Mucosa of descending colon (tissue), 3 donors: ENCODE results near the gene PGA5. TPM values are rescaled to one million over a fixed set of nuclear protein-coding genes. Genes with fewer than 3 reads are reported as not detected.
"Not testable (repeated sequence)": the region's sequence is repeated elsewhere in the genome, so short reads cannot be mapped to it uniquely, and the experiment has no call there.

ENCODE experiments used
- ATAC-seq: fragments of 200-7000 bp; cut with Tn5 transposase; one replicate; pipeline ENCODE4 v1.9.1; 2020; ENCODE audit warnings: mild to moderate bottlenecking, moderate library complexity
- DNase-seq, 3 donors: peaks; one replicate each; pipeline ENCODE4 v3.0.0-alpha.2; 2020
- H3K36me3 ChIP-seq: fragments of 200-600 bp; one replicate; pipeline ENCODE4 v1.8.0; 2021; ENCODE audit warnings: low read depth, mild to moderate bottlenecking
- H3K4me1 ChIP-seq: fragments of 200-600 bp; one replicate; pipeline ENCODE4 v1.8.0; 2021; ENCODE audit warnings: low read depth, mild to moderate bottlenecking
- H3K4me3 ChIP-seq: fragments of 200-600 bp; one replicate; pipeline ENCODE4 v1.8.0; 2021; ENCODE audit warnings: mild to moderate bottlenecking
- H3K9me3 ChIP-seq: fragments of 200-600 bp; one replicate; pipeline ENCODE4 v1.8.0; 2021; ENCODE audit warnings: mild to moderate bottlenecking
- CTCF ChIP-seq: fragments of 200-600 bp; IDR thresholded peaks from one replicate; pipeline ENCODE4 v1.8.0; 2022; ENCODE audit warnings: antibody characterized with exemption, mild to moderate bottlenecking
- intact Hi-C, 2 donors: fragments of 100-400 bp; cut with DNase I in 1 of 2; cut with micrococcal nuclease in 1 of 2; formaldehyde crosslinking; loops; one replicate each; pipeline versions ENCODE4 v1.11.0 to v1.11.1; 2022; cut with DNase I, micrococcal nuclease
- total RNA-seq, 3 donors: library from RNA; stranded (reverse); fragmentation: NEBNext Ultra II Directional in 2 of 3; extraction: Animal tissue kit (Norgen Biotek cat#: 25700) in 2 of 3; gene quantifications; one replicate each; pipeline versions ENCODE4 v1.2.1 to v1.2.4, GENCODE V29; 2021 to 2023
- donor health status: DM: no; HTN: no; CAD: no; lungs with moderate emphysema.
- donor health status: DM: no; HTN: no; CAD: no.
- donor health status: DM: no; HTN: yes; CAD: no.

The PGA5 gene
- total RNA-seq, 3 donors from 2014 or later = 0.41 to 0.75 TPM; not detected in 1

DNA sequence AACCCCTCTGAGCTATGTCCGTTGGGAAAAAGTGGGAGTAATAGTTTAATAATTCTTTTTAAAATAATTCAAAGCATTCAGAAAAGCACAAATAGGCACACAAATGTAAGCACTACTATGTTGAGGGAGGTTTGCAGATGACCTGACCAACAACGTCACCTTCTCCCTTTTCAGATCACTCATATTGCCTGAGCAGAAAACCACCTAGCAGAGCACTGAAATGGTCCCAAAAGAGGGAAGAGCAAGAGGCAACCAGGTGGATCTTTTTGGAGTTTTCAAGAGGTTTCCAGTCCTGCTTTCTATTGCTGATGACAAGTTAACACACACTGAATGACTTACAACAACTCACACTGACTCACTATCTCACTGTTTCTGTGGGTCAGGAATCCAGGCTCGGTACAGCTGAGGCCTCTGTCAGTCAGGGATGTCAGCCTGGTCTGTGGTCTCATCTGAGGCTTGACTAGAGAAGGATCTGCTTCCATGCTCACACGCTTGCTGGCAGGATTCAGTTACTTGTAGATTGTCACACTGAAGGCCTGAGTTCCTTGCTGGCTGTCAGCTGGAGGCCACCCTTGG is 41.9 kb upstream of the PGA5 start:
- TF ChIP-seq CTCF = no peak
- ATAC-seq = no peak

DNA sequence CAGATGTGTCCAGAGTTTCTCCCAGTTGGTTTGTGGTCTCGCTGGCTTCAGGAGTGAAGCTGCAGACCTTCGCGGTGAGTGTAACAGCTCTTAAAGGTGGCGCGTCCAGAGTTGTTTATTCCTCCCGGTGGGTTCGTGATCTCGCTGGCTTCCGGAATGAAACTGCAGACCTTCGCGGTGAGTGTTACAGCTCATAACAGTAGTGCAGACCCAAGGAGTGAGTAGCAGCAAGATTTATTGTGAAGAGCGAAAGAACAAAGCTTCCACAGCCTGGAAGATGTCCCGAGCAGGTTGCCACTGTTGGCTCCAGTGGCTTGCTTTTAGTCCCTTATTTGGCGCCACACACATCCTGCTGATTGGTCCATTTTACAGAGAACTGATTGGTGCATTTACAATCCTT is 39.5 kb upstream of the PGA5 start:
- ATAC-seq (no peak), DNase-seq (no peak)
- no peak for TF ChIP-seq CTCF
- Histone ChIP-seq H3K4me1 (no peaks in the 10 kb centered on the region), H3K4me3 (no peak overlapping the region), H3K36me3 (no peaks in the 10 kb centered on the region), H3K9me3 (peaks cover 4% of the 10 kb centered on the region)
- intact Hi-C loops = no loop called here

More for the DNA sequence above, 41.9 kb upstream of the PGA5 start:
- intact Hi-C loops = no loop called here
- peaks cover 4% of the 10 kb centered on the region for H3K9me3 ChIP-seq
- H3K4me3 ChIP-seq = no peak overlapping the region
- no peak for DNase-seq
- H3K4me1 ChIP-seq = no peaks in the 10 kb centered on the region
- no peaks in the 10 kb centered on the region for H3K36me3 ChIP-seq

GRCh38 chr11:61202950-61203746 is 37.8 kb upstream of the PGA5 start, which contains the start of gene PGA3:
PGA3 (plus strand) TSS chr11:61203515; CDS start chr11:61203565, 50 bp downstream.
- ATAC-seq, H3K4me3 ChIP-seq, H3K4me1 ChIP-seq, DNase-seq, H3K36me3 ChIP-seq, H3K9me3 ChIP-seq, intact Hi-C loops: not testable (repeated sequence)

GRCh38 chr11:61203873-61204272 is 37.1 kb upstream of the PGA5 start:
- ATAC-seq, H3K9me3 ChIP-seq, H3K36me3 ChIP-seq, H3K4me3 ChIP-seq, DNase-seq, intact Hi-C loops, H3K4me1 ChIP-seq: not testable (repeated sequence)

- H3K4me1 ChIP-seq, DNase-seq, ATAC-seq, H3K36me3 ChIP-seq, intact Hi-C loops, H3K4me3 ChIP-seq, H3K9me3 ChIP-seq: not testable (repeated sequence)
These were observed 36.4 kb upstream of the PGA5 start for GRCh38 chr11:61204502-61205059.

- peak; percentile 25 for ATAC-seq
- H3K36me3 ChIP-seq, H3K4me3 ChIP-seq, H3K9me3 ChIP-seq, intact Hi-C loops, DNase-seq, H3K4me1 ChIP-seq: not testable (repeated sequence)
These were observed 33.2 kb upstream of the PGA5 start for GRCh38 chr11:61207636-61208310.

GRCh38 chr11:61210629-61211028 is 30.3 kb upstream of the PGA5 start:
- H3K4me1 ChIP-seq, H3K36me3 ChIP-seq, H3K9me3 ChIP-seq, DNase-seq, intact Hi-C loops, ATAC-seq, H3K4me3 ChIP-seq: not testable (repeated sequence)

DNA sequence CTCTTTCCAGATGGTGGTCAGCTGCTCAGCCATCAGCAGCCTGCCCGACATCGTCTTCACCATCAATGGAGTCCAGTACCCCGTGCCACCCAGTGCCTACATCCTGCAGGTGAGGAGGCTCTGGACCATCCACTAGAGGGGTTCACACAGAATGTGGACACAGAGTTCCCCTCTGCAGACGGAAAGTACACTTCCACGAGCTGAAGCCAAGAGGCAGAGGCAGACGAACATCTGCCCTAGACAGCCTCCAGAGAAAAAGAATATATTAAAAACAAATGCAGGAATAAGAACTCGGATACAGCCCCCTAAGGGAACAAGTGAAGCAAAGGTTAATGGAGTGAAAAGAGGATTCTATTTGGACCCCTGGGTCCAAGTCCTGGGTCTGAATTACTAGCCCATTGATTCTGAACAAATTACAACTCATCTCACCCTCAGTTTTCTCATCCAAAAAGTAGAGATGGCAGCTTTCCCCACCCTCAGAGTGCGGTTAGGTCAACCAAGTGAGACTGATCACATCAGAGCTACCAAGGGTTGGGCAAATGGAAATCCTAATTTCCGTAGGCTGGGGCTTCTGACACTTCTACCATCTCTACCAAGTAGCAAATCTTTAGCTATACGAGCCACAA is 29.5 kb upstream of the PGA5 start:
- H3K4me1 ChIP-seq, ATAC-seq, intact Hi-C loops, DNase-seq, H3K4me3 ChIP-seq, H3K36me3 ChIP-seq, H3K9me3 ChIP-seq: not testable (repeated sequence)

- H3K4me1 ChIP-seq, DNase-seq, H3K9me3 ChIP-seq, ATAC-seq, H3K4me3 ChIP-seq, H3K36me3 ChIP-seq, intact Hi-C loops: not testable (repeated sequence)
These were observed 28.8 kb upstream of the PGA5 start for GRCh38 chr11:61212202-61212601.

- ATAC-seq, H3K36me3 ChIP-seq, H3K9me3 ChIP-seq, DNase-seq, H3K4me1 ChIP-seq, H3K4me3 ChIP-seq, intact Hi-C loops: not testable (repeated sequence)
These were observed 27.2 kb upstream of the PGA5 start for GRCh38 chr11:61213711-61214324.

- intact Hi-C loops, DNase-seq, H3K36me3 ChIP-seq, H3K4me3 ChIP-seq, H3K4me1 ChIP-seq, ATAC-seq, H3K9me3 ChIP-seq: not testable (repeated sequence)
These were observed 22.7 kb upstream of the PGA5 start for GRCh38 chr11:61218306-61218705.
